Measurements from ENCODE around the gene SMIM1.
"Not testable (repeated sequence)": the region's sequence is repeated elsewhere in the genome, so short reads cannot be mapped to it uniquely, and the experiment has no call there.

SMIM1 gene

GRCh38 chr1:3738943-3739342 is 33.6 kb upstream of the SMIM1 start:
- no peak for DNase-seq

GRCh38 chr1:3740042-3740441 is 32.5 kb upstream of the SMIM1 start:
- DNase-seq = no peak

GRCh38 chr1:3740752-3741151 is 31.8 kb upstream of the SMIM1 start:
- DNase-seq = no peak

- no peak for DNase-seq
These were observed 30.7 kb upstream of the SMIM1 start for GRCh38 chr1:3741566-3742438.

- DNase-seq = no peak
These were observed 29.9 kb upstream of the SMIM1 start for GRCh38 chr1:3742439-3743298.

GRCh38 chr1:3743421-3743820 is 29.1 kb upstream of the SMIM1 start:
- no peak for DNase-seq

- no peak for DNase-seq
These were observed 28.7 kb upstream of the SMIM1 start for GRCh38 chr1:3743826-3744225.

- DNase-seq = no peak
These were observed 27.9 kb upstream of the SMIM1 start for GRCh38 chr1:3744646-3745045.

- no peak for DNase-seq
These were observed 27.5 kb upstream of the SMIM1 start for GRCh38 chr1:3745071-3745470.

GRCh38 chr1:3745590-3746381 is 26.8 kb upstream of the SMIM1 start:
- no peak for DNase-seq

- peak; percentile 24 for DNase-seq
These were observed 26.1 kb upstream of the SMIM1 start for GRCh38 chr1:3746389-3746829.

GRCh38 chr1:3746830-3747521 is 25.6 kb upstream of the SMIM1 start:
- peak; percentile 83 for DNase-seq

- no peak for DNase-seq
These were observed 25.1 kb upstream of the SMIM1 start for GRCh38 chr1:3747522-3747848.

- DNase-seq = no peak
These were observed 24.6 kb upstream of the SMIM1 start for GRCh38 chr1:3747903-3748302.

- not testable (repeated sequence) for DNase-seq
These were observed 24.1 kb upstream of the SMIM1 start for GRCh38 chr1:3748316-3748900.

- no peak for DNase-seq
These were observed 23.0 kb upstream of the SMIM1 start for GRCh38 chr1:3749512-3749911.

GRCh38 chr1:3750741-3751140 is 21.8 kb upstream of the SMIM1 start:
- no peak for DNase-seq

- DNase-seq = no peak
These were observed 20.1 kb upstream of the SMIM1 start, which contains the start of gene CCDC27 for GRCh38 chr1:3752400-3752945. TSS of gene CCDC27 (plus strand) at chr1:3752450. CDS start at chr1:3752482, 32 bp downstream.

- DNase-seq = no peak
These were observed 18.7 kb upstream of the SMIM1 start for GRCh38 chr1:3753656-3754454.

GRCh38 chr1:3756394-3756793 is 16.2 kb upstream of the SMIM1 start:
- DNase-seq = no peak

- DNase-seq = no peak
These were observed 13.4 kb upstream of the SMIM1 start for GRCh38 chr1:3759164-3759563.
